Neural progenitor cell (in vitro differentiated cells): Measurements from ENCODE around the gene ABTB2. TPM values are rescaled to one million over a fixed set of nuclear protein-coding genes. Genes with fewer than 3 reads are reported as not detected.

Source experiments
- DNase-seq: peaks from one replicate; pipeline ENCODE4 v3.0.0-alpha.2; 2016; ENCODE audit warnings: low spot score
- H2AFZ ChIP-seq: fragments of 200-600 bp; sonication (generic); replicated peaks from 2 replicates; pipeline ENCODE4 v1.6.1; 2016; ENCODE audit warnings: antibody characterized with exemption
- H3F3A ChIP-seq: fragments of 200-600 bp; sonication (generic); 2 replicates; pipeline ENCODE4 v1.6.1; 2016; ENCODE audit warnings: antibody characterized with exemption, low read depth
- H3K27ac ChIP-seq: fragments of 200-600 bp; sonication (generic); 2 replicates; pipeline ENCODE4 v1.5.1; 2016; ENCODE audit warnings: mild to moderate bottlenecking
- H3K27me3 ChIP-seq: fragments of 200-600 bp; sonication (generic); 2 replicates; pipeline ENCODE4 v1.6.1; 2016; ENCODE audit warnings: mild to moderate bottlenecking, moderate library complexity
- H3K36me3 ChIP-seq: fragments of 200-600 bp; sonication (generic); 2 replicates; pipeline ENCODE4 v1.5.1; 2016
- H3K4me1 ChIP-seq: fragments of 200-600 bp; sonication (generic); 2 replicates; pipeline ENCODE4 v1.6.1; 2016; ENCODE audit warnings: mixed run types
- H3K4me2 ChIP-seq: fragments of 200-600 bp; sonication (generic); 2 replicates; pipeline ENCODE4 v1.6.1; 2016
- H3K4me3 ChIP-seq: fragments of 200-600 bp; sonication (generic); 2 replicates; pipeline ENCODE4 v1.5.1; 2016
- H3K79me2 ChIP-seq: fragments of 200-600 bp; sonication (generic); 2 replicates; pipeline ENCODE4 v1.6.1; 2016; ENCODE audit warnings: low read depth
- H3K9ac ChIP-seq: fragments of 200-600 bp; sonication (generic); 2 replicates; pipeline ENCODE4 v1.6.1; 2016
- H3K9me3 ChIP-seq: fragments of 200-600 bp; sonication (generic); 2 replicates; pipeline ENCODE4 v1.5.1; 2016; ENCODE audit warnings: low read depth
- H4K20me1 ChIP-seq: fragments of 200-600 bp; sonication (generic); 2 replicates; pipeline ENCODE4 v1.6.1; 2016; ENCODE audit warnings: low read depth
- H3K27ac Mint-ChIP-seq: 3 replicates; pipeline ENCODE4 v1.8.0; 2021; ENCODE audit warnings: mixed read lengths
- H3K27me3 Mint-ChIP-seq: 2 replicates; pipeline ENCODE4 v1.8.0; 2022; ENCODE audit warnings: low read depth, mild to moderate bottlenecking, inconsistent platforms, moderate library complexity, mixed read lengths; ENCODE audit not compliant: insufficient read depth
- H3K36me3 Mint-ChIP-seq: 3 replicates; pipeline ENCODE4 v1.8.0; 2021; ENCODE audit warnings: mixed read lengths
- H3K4me1 Mint-ChIP-seq: 3 replicates; pipeline ENCODE4 v1.8.0; 2021; ENCODE audit warnings: mixed read lengths
- H3K4me3 Mint-ChIP-seq: 3 replicates; pipeline ENCODE4 v1.8.0; 2021; ENCODE audit warnings: mild to moderate bottlenecking, moderate library complexity, mixed read lengths
- H3K9me3 Mint-ChIP-seq: 3 replicates; pipeline ENCODE4 v1.8.0; 2020; ENCODE audit warnings: mixed read lengths
- CTCF ChIP-seq: fragments of 200-600 bp; sonication (generic); IDR thresholded peaks from 2 replicates; pipeline ENCODE4 v1.5.1; 2017; ENCODE audit warnings: antibody characterized with exemption, mild to moderate bottlenecking
- EZH2 ChIP-seq: fragments of 200-600 bp; sonication (generic); IDR thresholded peaks from 2 replicates; pipeline ENCODE4 v1.6.1; 2017; ENCODE audit warnings: antibody characterized with exemption, mild to moderate bottlenecking, moderate library complexity
- EZH2phosphoT487 ChIP-seq: fragments of 200-600 bp; sonication (generic); IDR thresholded peaks from 2 replicates; pipeline ENCODE4 v1.6.1; 2017; ENCODE audit warnings: antibody characterized with exemption
- total RNA-seq: library from RNA; depleted of rRNA; stranded (reverse); fragments of >200 nt; gene quantifications from 2 replicates; pipeline ENCODE4 v1.2.3, GENCODE V29; 2015; ENCODE audit warnings: low replicate concordance

Gene ABTB2
- total RNA-seq, 1 donor from 2014 or later, result 0.37 TPM

GRCh38 chr11:34397811-34398210, 40.0 kb upstream of the ABTB2 start:
- H3K4me3 ChIP-seq, result no peak overlapping the region
- no peak overlapping the region for H2AFZ ChIP-seq
- H3K36me3 ChIP-seq, result no peaks in the 10 kb centered on the region
- H3K9ac ChIP-seq, result no peak overlapping the region
- TF ChIP-seq EZH2phosphoT487 (no peak), EZH2 (no peak), CTCF (no peak)
- H4K20me1 ChIP-seq, result no peaks in the 10 kb centered on the region
- no peak overlapping the region for H3K27ac Mint-ChIP-seq
- H3K9me3 Mint-ChIP-seq, result peaks cover 17% of the 10 kb centered on the region
- H3K4me3 Mint-ChIP-seq, result no peak overlapping the region
- no peak overlapping the region for H3K27ac ChIP-seq
- H3K36me3 Mint-ChIP-seq, result no peaks in the 10 kb centered on the region
- H3K79me2 ChIP-seq, result no peaks in the 10 kb centered on the region
- H3K9me3 ChIP-seq, result no peaks in the 10 kb centered on the region
- no peaks in the 10 kb centered on the region for H3K4me1 ChIP-seq
- DNase-seq, result no peak
- H3K4me2 ChIP-seq, result no peak overlapping the region
- H3F3A ChIP-seq, result no peaks in the 10 kb centered on the region
- H3K27me3 Mint-ChIP-seq, result peaks cover 6% of the 10 kb centered on the region
- H3K4me1 Mint-ChIP-seq, result peaks cover 3% of the 10 kb centered on the region
- no peaks in the 10 kb centered on the region for H3K27me3 ChIP-seq

- H3K4me1 ChIP-seq, result no peaks in the 10 kb centered on the region
- no peaks in the 10 kb centered on the region for H3F3A ChIP-seq
- H3K4me2 ChIP-seq, result no peak overlapping the region
- no peak overlapping the region for H3K27ac ChIP-seq
- Mint-ChIP-seq H3K4me1 (peaks cover 3% of the 10 kb centered on the region), H3K27me3 (peaks cover 6% of the 10 kb centered on the region), H3K36me3 (no peaks in the 10 kb centered on the region), H3K9me3 (peaks cover 21% of the 10 kb centered on the region), H3K4me3 (no peak overlapping the region), H3K27ac (no peak overlapping the region)
- no peak overlapping the region for H3K9ac ChIP-seq
- no peaks in the 10 kb centered on the region for H4K20me1 ChIP-seq
- no peak for DNase-seq
- no peaks in the 10 kb centered on the region for H3K27me3 ChIP-seq
- H3K4me3 ChIP-seq, result no peak overlapping the region
- no peaks in the 10 kb centered on the region for H3K36me3 ChIP-seq
- H3K79me2 ChIP-seq, result no peaks in the 10 kb centered on the region
- no peaks in the 10 kb centered on the region for H3K9me3 ChIP-seq
- no peak overlapping the region for H2AFZ ChIP-seq
- TF ChIP-seq EZH2phosphoT487 (no peak), EZH2 (no peak), CTCF (no peak)
Observed at GRCh38 chr11:34397120-34397519, 39.3 kb upstream of the ABTB2 start.

- Histone ChIP-seq H3K4me2 (no peak overlapping the region), H2AFZ (no peak overlapping the region), H3K27me3 (no peaks in the 10 kb centered on the region), H3K27ac (no peak overlapping the region), H3K36me3 (no peaks in the 10 kb centered on the region), H4K20me1 (no peaks in the 10 kb centered on the region), H3K9ac (no peak overlapping the region), H3K9me3 (no peaks in the 10 kb centered on the region), H3K79me2 (no peaks in the 10 kb centered on the region), H3F3A (no peaks in the 10 kb centered on the region), H3K4me3 (no peak overlapping the region), H3K4me1 (no peaks in the 10 kb centered on the region)
- Mint-ChIP-seq H3K36me3 (no peaks in the 10 kb centered on the region), H3K9me3 (peaks cover 19% of the 10 kb centered on the region), H3K27ac (no peak overlapping the region), H3K4me3 (no peak overlapping the region), H3K27me3 (peaks cover 6% of the 10 kb centered on the region), H3K4me1 (peaks cover 3% of the 10 kb centered on the region)
- TF ChIP-seq EZH2, result no peak
- no peak for TF ChIP-seq EZH2phosphoT487
- TF ChIP-seq CTCF, result no peak
- DNase-seq, result no peak
Observed at GRCh38 chr11:34395916-34396550, 38.2 kb upstream of the ABTB2 start.
